ENCODE data around the gene AUTS2. TPM values are rescaled to one million over a fixed set of nuclear protein-coding genes. Genes with fewer than 3 reads are reported as not detected.

The AUTS2 gene
- total RNA-seq, 1 experiment from 2014 or later: not detected

DNA sequence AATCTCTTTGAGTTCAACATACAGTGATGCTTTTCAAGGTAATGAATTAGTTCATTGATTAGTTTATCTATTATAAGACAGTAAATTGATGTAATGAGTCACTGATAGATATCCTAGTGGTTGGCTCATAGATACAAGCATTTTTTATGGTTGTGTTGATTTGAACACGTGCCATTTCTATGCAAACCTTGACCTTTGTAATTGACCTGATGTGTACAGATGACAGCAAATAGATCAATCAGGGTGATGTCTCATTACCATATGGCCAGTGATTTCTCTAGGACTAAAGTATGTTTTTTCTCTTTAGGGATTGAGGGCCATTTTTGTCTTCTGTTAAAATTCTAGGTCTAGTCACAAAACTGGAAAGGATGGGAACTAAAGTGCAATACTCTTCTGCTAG lies 773.4 kb downstream of the AUTS2 start:
- Histone ChIP-seq H3K9me3 (replicated peaks) (no peaks in the 10 kb centered on the region; the same call in 1 of the 2 replicates), H3K27ac (no peak overlapping the region), H3K4me3 (no peak overlapping the region), H3K27me3 (replicated peaks) (no peaks in the 10 kb centered on the region), H3K36me3 (no peaks in the 10 kb centered on the region), H3K4me1 (replicated peaks) (no peaks in the 10 kb centered on the region)
- DNase-seq (ENCODE audit: low read depth in 1 of 2, low spot score in 2 of 2): no peak

GRCh38 chr7:70372768-70373515 lies 774.7 kb downstream of the AUTS2 start:
- H3K9me3 ChIP-seq (replicated peaks): no peaks in the 10 kb centered on the region; the same call in 1 of the 2 replicates
- H3K27me3 ChIP-seq (replicated peaks): no peaks in the 10 kb centered on the region
- H3K4me1 ChIP-seq (replicated peaks): no peaks in the 10 kb centered on the region
- H3K4me3 ChIP-seq: no peak overlapping the region
- no peak overlapping the region for H3K27ac ChIP-seq
- DNase-seq (ENCODE audit: low read depth in 1 of 2, low spot score in 2 of 2): no peak
- H3K36me3 ChIP-seq: no peaks in the 10 kb centered on the region

- H3K27ac ChIP-seq: no peak overlapping the region
- H3K36me3 ChIP-seq: no peaks in the 10 kb centered on the region
- no peaks in the 10 kb centered on the region for H3K27me3 ChIP-seq (replicated peaks)
- no peaks in the 10 kb centered on the region for H3K4me1 ChIP-seq (replicated peaks)
- no peaks in the 10 kb centered on the region; the same call in 1 of the 2 replicates for H3K9me3 ChIP-seq (replicated peaks)
- H3K4me3 ChIP-seq: no peak overlapping the region
- no peak for DNase-seq (ENCODE audit: low read depth in 1 of 2, low spot score in 2 of 2)
These were observed 776.7 kb downstream of the AUTS2 start for GRCh38 chr7:70374772-70375533.

GRCh38 chr7:70376561-70377031 lies 778.3 kb downstream of the AUTS2 start:
- Histone ChIP-seq H3K27me3 (replicated peaks) (no peaks in the 10 kb centered on the region), H3K36me3 (no peaks in the 10 kb centered on the region), H3K4me1 (replicated peaks) (no peaks in the 10 kb centered on the region), H3K27ac (no peak overlapping the region), H3K9me3 (replicated peaks) (no peaks in the 10 kb centered on the region; the same call in 1 of the 2 replicates), H3K4me3 (no peak overlapping the region)
- no peak for DNase-seq (ENCODE audit: low read depth in 1 of 2, low spot score in 2 of 2)

- Histone ChIP-seq H3K27me3 (replicated peaks) (no peaks in the 10 kb centered on the region), H3K36me3 (no peaks in the 10 kb centered on the region), H3K9me3 (replicated peaks) (no peaks in the 10 kb centered on the region; the same call in 1 of the 2 replicates), H3K4me1 (replicated peaks) (no peaks in the 10 kb centered on the region), H3K27ac (no peak overlapping the region), H3K4me3 (no peak overlapping the region)
- no peak for DNase-seq (ENCODE audit: low read depth in 1 of 2, low spot score in 2 of 2)
These were observed 779.7 kb downstream of the AUTS2 start for GRCh38 chr7:70377957-70378356.

DNA sequence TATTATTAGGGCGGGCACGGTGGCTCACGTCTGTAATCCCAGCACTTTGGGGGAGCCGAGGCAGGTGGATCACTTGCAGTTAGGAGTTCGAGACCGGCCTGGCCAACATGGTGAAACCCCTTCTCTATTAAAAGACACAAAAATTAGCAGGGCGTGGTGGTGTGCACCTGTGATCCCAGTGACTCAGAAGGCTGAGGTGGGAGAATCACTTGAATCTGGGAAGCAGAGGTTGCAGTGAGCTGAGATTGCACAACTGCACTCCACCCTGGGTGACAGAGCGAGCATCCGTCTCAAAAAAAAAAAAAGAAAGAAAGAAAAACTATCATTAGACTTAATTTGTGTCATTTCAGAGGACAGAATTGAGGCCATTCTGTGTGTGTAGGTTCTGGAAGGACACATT lies 780.9 kb downstream of the AUTS2 start:
- no peak overlapping the region for H3K27ac ChIP-seq
- no peak overlapping the region for H3K4me3 ChIP-seq
- no peaks in the 10 kb centered on the region for H3K9me3 ChIP-seq (replicated peaks)
- H3K36me3 ChIP-seq: no peaks in the 10 kb centered on the region
- H3K4me1 ChIP-seq (replicated peaks): no peaks in the 10 kb centered on the region
- H3K27me3 ChIP-seq (replicated peaks): no peaks in the 10 kb centered on the region
- no peak for DNase-seq (ENCODE audit: low read depth in 1 of 2, low spot score in 2 of 2)

DNA sequence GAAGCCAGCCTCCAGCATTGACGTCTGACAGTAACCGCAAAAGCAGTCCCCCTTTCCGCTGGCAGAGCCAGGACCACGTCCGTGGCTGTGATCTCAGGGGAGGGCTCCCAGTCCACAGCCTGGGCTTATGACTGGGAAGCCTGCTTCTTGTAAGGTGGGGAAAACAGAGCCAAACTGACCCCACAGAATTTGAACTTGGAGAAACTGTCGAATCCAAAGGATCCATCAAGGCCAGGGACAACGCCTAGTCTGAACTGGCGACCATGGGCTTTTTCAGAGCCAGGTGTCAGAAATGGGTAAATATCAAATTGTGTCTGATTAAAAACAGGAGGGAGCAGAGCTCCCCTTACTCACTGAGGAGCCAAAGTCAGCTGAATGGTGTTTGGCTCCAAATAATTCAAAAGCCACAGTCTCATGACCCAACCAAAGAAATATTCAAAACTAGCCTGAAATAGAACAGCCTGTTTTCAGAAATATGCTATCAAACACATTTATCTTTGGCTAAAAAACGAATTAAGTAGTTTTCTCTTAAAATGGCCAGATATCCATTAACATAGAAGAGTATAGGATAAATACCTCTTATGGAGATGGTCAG lies 782.2 kb downstream of the AUTS2 start:
- H3K27me3 ChIP-seq (replicated peaks): no peaks in the 10 kb centered on the region
- H3K4me3 ChIP-seq: no peak overlapping the region
- H3K9me3 ChIP-seq (replicated peaks): no peaks in the 10 kb centered on the region
- DNase-seq (ENCODE audit: low read depth in 1 of 2, low spot score in 2 of 2): no peak
- no peak overlapping the region for H3K27ac ChIP-seq
- H3K4me1 ChIP-seq (replicated peaks): no peaks in the 10 kb centered on the region
- no peaks in the 10 kb centered on the region for H3K36me3 ChIP-seq

DNA sequence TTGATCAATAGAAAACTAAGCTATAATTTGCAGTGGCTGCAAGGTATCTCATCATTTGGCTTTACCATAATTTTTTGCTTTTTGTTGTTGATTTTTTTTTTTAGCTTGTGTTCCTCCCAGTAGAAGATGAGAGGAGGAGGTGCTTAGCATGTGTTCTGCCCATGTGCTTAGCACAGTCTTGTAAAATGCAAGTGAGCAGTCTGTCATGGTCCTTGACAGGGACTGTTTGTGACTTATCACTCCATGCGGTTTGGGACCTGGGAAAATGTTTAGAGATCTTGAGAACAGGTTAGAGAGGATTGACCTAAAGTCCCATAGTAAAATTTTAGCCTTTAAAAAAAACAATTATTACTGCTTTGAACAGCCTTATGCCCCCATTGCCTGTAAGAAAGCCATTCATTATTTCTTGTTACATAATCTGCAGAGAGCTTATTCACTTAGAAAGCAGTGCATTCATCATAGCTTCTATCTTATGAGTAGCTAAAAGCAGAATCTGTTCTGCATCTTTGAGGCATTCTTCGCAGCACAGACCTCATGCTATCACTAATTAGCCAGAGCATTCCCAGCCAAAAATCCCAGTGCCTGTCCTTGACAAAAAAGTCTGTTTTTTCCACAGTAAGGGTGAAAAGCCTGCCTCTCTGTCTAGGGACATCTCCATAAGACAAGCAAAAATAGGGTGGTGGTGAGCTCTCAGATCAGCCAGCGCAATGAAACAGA lies 784.9 kb downstream of the AUTS2 start:
- H3K4me1 ChIP-seq (replicated peaks): no peaks in the 10 kb centered on the region
- H3K27ac ChIP-seq: no peak overlapping the region
- H3K27me3 ChIP-seq (replicated peaks): no peaks in the 10 kb centered on the region
- no peaks in the 10 kb centered on the region for H3K36me3 ChIP-seq
- H3K9me3 ChIP-seq (replicated peaks): no peaks in the 10 kb centered on the region
- DNase-seq (ENCODE audit: low read depth in 1 of 2, low spot score in 2 of 2): no peak
- no peak overlapping the region for H3K4me3 ChIP-seq

DNA sequence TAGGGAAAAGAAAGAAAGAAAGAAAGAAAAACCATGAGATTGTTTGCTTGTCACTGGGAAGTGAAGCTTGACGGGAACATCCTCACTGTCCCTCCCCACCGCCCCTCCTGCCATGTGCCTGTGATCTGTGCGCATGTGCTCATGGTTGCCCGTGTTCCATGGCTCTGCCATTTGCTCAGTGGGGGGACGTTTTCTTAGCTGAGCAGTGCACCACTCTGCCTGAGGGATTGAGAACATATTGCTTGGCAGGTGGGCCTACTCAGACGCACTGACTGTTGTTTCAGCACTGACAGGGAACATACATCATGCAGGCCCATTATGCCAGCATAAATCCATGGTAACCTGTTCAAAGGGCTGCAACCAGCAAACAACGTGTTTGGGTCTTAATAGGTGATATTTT lies 785.7 kb downstream of the AUTS2 start:
- Histone ChIP-seq H3K27me3 (replicated peaks) (no peaks in the 10 kb centered on the region), H3K27ac (no peak overlapping the region), H3K4me1 (replicated peaks) (no peaks in the 10 kb centered on the region), H3K4me3 (no peak overlapping the region), H3K36me3 (no peaks in the 10 kb centered on the region), H3K9me3 (replicated peaks) (no peaks in the 10 kb centered on the region; the same call in 1 of the 2 replicates)
- DNase-seq (ENCODE audit: low read depth in 1 of 2, low spot score in 2 of 2): no peak

GRCh38 chr7:70384891-70385290 lies 786.6 kb downstream of the AUTS2 start:
- no peaks in the 10 kb centered on the region for H3K36me3 ChIP-seq
- no peak for DNase-seq (ENCODE audit: low read depth in 1 of 2, low spot score in 2 of 2)
- H3K27me3 ChIP-seq (replicated peaks): no peaks in the 10 kb centered on the region
- H3K27ac ChIP-seq: no peak overlapping the region
- no peak overlapping the region for H3K4me3 ChIP-seq
- H3K9me3 ChIP-seq (replicated peaks): no peaks in the 10 kb centered on the region; the same call in 1 of the 2 replicates
- H3K4me1 ChIP-seq (replicated peaks): no peaks in the 10 kb centered on the region

- no peaks in the 10 kb centered on the region for H3K27me3 ChIP-seq (replicated peaks)
- H3K36me3 ChIP-seq: no peaks in the 10 kb centered on the region
- no peak for DNase-seq (ENCODE audit: low read depth in 1 of 2, low spot score in 2 of 2)
- no peaks in the 10 kb centered on the region for H3K4me1 ChIP-seq (replicated peaks)
- H3K27ac ChIP-seq: no peak overlapping the region
- no peaks in the 10 kb centered on the region; the same call in 1 of the 2 replicates for H3K9me3 ChIP-seq (replicated peaks)
- H3K4me3 ChIP-seq: no peak overlapping the region
These were observed 788.9 kb downstream of the AUTS2 start for GRCh38 chr7:70387217-70387616.

- no peak overlapping the region for H3K27ac ChIP-seq
- DNase-seq (ENCODE audit: low read depth in 1 of 2, low spot score in 2 of 2): no peak
These were observed 791.4 kb downstream of the AUTS2 start for GRCh38 chr7:70389531-70390151.

DNA sequence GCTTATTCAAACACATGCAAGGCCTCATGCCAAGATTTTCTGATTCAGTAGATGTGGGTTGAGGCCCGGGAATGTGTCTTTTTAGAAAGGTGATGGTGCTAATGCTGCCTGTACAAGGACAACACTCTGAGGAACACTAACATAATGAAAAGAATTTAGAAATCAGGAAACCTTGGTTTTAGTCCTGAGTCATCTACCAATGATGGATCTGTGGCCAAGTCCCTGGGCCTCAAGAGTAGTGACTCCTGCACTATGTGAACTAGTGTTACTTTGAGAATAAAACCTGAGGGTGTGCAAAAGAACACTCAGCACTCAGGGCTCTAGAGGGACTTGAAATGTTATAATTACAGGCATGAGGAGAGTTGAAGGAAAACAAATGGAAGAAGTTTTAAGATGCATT lies 792.0 kb downstream of the AUTS2 start:
- no peak overlapping the region for H3K27ac ChIP-seq
- H3K36me3 ChIP-seq: no peaks in the 10 kb centered on the region
- H3K4me1 ChIP-seq (replicated peaks): no peaks in the 10 kb centered on the region
- H3K4me3 ChIP-seq: no peak overlapping the region
- no peak for DNase-seq (ENCODE audit: low read depth in 1 of 2, low spot score in 2 of 2)
- H3K9me3 ChIP-seq (replicated peaks): no peaks in the 10 kb centered on the region; the same call in 1 of the 2 replicates
- no peaks in the 10 kb centered on the region for H3K27me3 ChIP-seq (replicated peaks)

More at GRCh38 chr7:70389531-70390151, 791.4 kb downstream of the AUTS2 start:
- Histone ChIP-seq H3K4me3 (no peak overlapping the region), H3K4me1 (replicated peaks) (no peaks in the 10 kb centered on the region), H3K27me3 (replicated peaks) (no peaks in the 10 kb centered on the region), H3K9me3 (replicated peaks) (no peaks in the 10 kb centered on the region; the same call in 1 of the 2 replicates), H3K36me3 (no peaks in the 10 kb centered on the region)

Measured in SJSA1 (cell line).